Measurements from ENCODE around the gene LRRK2. TPM values are rescaled to one million over a fixed set of nuclear protein-coding genes. Genes with fewer than 3 reads are reported as not detected.

Gene LRRK2
- total RNA-seq, 2 experiments from 2014 or later = 0.76 TPM; not detected in 1

DNA sequence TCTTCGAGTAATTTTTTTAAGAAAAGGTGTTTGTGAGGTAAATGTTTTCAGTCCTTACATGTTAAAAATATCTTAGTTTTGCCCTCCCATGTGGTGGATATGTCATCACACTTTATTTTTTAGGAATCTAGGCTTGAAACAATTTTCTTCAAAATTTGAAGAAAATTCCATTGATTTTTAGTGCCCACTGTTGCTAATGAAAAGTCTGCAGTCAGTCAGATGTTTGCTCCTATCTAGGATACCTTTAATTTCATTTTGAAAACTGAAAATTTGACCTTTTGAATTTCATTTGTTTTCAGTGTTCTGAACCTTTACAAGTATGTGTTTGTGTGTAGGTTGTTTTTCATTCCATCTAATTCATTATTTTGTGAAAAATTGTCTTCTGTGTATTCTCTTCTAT, 105.4 kb downstream of the LRRK2 start:
- Mint-ChIP-seq H3K4me3 (no peak overlapping the region), H3K27me3 (no peaks in the 10 kb centered on the region), H3K27ac (no peak overlapping the region), H3K9me3 (peaks cover 4% of the 10 kb centered on the region), H3K4me1 (ENCODE audit: low read depth) (no peaks in the 10 kb centered on the region), H3K36me3 (ENCODE audit: low read depth) (no peaks in the 10 kb centered on the region)
- no peak for DNase-seq
- CTCF ChIA-PET = no interaction called here
- ATAC-seq = no peak
- POLR2A ChIA-PET = no interaction called here
- TF ChIP-seq, protein P1, sequence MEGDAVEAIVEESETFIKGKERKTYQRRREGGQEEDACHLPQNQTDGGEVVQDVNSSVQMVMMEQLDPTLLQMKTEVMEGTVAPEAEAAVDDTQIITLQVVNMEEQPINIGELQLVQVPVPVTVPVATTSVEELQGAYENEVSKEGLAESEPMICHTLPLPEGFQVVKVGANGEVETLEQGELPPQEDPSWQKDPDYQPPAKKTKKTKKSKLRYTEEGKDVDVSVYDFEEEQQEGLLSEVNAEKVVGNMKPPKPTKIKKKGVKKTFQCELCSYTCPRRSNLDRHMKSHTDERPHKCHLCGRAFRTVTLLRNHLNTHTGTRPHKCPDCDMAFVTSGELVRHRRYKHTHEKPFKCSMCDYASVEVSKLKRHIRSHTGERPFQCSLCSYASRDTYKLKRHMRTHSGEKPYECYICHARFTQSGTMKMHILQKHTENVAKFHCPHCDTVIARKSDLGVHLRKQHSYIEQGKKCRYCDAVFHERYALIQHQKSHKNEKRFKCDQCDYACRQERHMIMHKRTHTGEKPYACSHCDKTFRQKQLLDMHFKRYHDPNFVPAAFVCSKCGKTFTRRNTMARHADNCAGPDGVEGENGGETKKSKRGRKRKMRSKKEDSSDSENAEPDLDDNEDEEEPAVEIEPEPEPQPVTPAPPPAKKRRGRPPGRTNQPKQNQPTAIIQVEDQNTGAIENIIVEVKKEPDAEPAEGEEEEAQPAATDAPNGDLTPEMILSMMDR (IDR thresholded peaks at IDR 0.05) = no peak
- intact Hi-C loops (cut with micrococcal nuclease) = no loop called here

DNA sequence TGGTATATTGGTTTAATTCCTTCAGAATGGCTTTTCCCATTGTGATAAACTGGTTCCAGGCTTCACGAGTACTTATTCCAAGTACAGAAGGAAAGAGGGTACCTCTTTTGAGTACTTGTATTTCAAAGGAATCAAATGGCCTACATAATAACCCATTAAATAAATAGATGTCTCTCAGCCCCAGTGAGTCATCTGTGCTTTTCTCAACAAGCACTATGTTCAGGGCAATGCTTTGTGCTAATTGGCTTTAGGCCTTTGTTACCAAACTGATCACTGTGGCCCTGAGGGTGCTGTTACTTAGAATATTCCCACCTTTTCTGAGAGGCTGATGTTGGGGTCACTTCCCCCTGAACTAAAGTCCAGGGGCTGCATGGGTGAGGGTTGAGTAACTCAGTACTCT, 107.1 kb downstream of the LRRK2 start:
- no peak overlapping the region for H3K4me3 Mint-ChIP-seq
- TF ChIP-seq, protein P1 (IDR thresholded peaks at IDR 0.05) = no peak
- peaks cover 4% of the 10 kb centered on the region for H3K9me3 Mint-ChIP-seq
- no peaks in the 10 kb centered on the region for H3K27me3 Mint-ChIP-seq
- no peak overlapping the region for H3K27ac Mint-ChIP-seq
- DNase-seq (no peak), ATAC-seq (no peak)
- no peaks in the 10 kb centered on the region for H3K36me3 Mint-ChIP-seq (ENCODE audit: low read depth)
- intact Hi-C loops (cut with micrococcal nuclease) = no loop called here
- POLR2A ChIA-PET = no interaction called here
- CTCF ChIA-PET = no interaction called here
- no peaks in the 10 kb centered on the region for H3K4me1 Mint-ChIP-seq (ENCODE audit: low read depth)

DNA sequence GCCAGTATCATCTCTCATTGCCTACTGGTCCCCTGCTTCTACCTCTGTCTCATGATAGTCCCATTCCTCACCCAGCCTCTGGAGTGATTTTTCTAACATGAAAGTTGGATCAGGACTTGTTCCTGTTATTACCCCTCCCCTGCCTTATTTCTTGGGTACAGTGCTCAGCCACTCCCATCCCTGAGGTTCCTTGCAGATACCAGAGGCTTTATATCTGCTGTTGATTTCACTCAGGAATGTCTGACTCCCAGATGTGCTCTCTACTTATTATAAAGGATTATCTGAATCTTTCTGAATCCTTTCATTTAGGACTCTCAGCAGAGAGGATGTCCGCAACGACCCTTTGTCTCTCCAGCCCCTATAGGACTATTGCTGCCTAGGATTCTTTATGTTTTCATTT, 111.2 kb downstream of the LRRK2 start:
- no peak for ATAC-seq
- CTCF ChIA-PET = interaction anchor here (1.2 kb wide), 1 partner anchor 9 kb away, joined by 3 read pairs; no protein-coding TSS in a partner anchor
- TF ChIP-seq, protein P1 (IDR thresholded peaks at IDR 0.05) = no peak
- Mint-ChIP-seq H3K4me1 (ENCODE audit: low read depth) (no peaks in the 10 kb centered on the region), H3K4me3 (no peak overlapping the region), H3K36me3 (ENCODE audit: low read depth) (no peaks in the 10 kb centered on the region), H3K27me3 (no peaks in the 10 kb centered on the region), H3K27ac (no peak overlapping the region), H3K9me3 (peaks cover 1% of the 10 kb centered on the region)
- no peak for DNase-seq
- intact Hi-C loops (cut with micrococcal nuclease) = no loop called here
- POLR2A ChIA-PET = no interaction called here

DNA sequence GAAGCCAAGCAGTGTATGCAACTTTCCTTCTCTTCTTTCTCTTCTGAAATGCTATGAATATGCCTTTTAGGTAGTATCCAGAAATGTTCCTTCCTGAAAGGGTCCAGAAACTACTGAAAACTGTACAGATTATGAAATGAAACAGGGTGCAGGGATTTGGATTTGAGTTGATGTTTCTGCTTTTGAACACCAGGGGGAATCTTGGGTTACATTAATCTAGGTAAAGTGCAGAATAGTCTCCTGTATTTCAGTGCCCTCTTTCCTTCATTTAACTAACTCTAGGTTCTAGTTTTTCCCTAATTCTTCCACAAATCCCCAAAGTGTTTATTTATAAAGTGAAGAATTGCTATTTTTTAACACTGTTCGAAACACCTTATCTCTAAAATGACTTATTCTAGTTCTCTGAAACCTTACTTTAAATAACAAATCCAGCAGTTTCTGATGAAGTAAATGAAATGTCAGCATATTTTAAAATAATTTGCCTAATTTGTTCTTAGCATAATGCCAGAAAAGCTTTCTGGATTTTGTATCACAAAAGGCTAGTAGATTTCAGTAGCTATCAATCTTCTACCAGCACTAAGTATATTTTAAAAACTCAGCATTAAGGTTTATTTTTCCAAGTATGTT, 111.9 kb downstream of the LRRK2 start:
- no peaks in the 10 kb centered on the region for H3K9me3 Mint-ChIP-seq
- TF ChIP-seq, protein P1 (IDR thresholded peaks at IDR 0.05) = no peak
- intact Hi-C loops (cut with micrococcal nuclease) = no loop called here
- no peak overlapping the region for H3K27ac Mint-ChIP-seq
- no peak for ATAC-seq
- no peaks in the 10 kb centered on the region for H3K27me3 Mint-ChIP-seq
- H3K36me3 Mint-ChIP-seq (ENCODE audit: low read depth) = no peaks in the 10 kb centered on the region
- ChIA-PET POLR2A (no interaction called here), CTCF (interaction anchor here (1.2 kb wide), 1 partner anchor 9 kb away, joined by 3 read pairs; no protein-coding TSS in a partner anchor)
- DNase-seq = no peak
- H3K4me3 Mint-ChIP-seq = no peak overlapping the region
- H3K4me1 Mint-ChIP-seq (ENCODE audit: low read depth) = no peaks in the 10 kb centered on the region

DNA sequence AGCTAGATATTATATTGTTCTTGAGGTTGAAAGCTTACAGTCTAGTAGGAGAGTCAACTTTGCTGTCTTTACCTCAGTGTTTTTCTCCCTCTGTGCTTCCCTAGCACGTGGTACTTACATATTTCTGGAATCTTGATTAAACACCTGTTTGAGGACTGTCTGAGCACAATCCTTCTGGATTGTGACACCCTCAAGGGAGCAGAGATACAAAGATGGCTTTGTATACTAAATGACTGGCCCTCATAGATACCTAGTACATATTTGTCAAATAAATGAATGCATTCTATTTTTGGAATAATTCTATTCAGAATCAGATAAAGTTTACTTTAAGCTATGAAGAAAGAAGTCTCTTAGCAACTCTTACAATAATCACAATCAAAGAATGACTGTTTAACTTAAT, 113.3 kb downstream of the LRRK2 start:
- H3K36me3 Mint-ChIP-seq (ENCODE audit: low read depth) = no peaks in the 10 kb centered on the region
- intact Hi-C loops (cut with micrococcal nuclease) = no loop called here
- no peaks in the 10 kb centered on the region for H3K9me3 Mint-ChIP-seq
- no peak overlapping the region for H3K27ac Mint-ChIP-seq
- no peak overlapping the region for H3K4me3 Mint-ChIP-seq
- H3K4me1 Mint-ChIP-seq (ENCODE audit: low read depth) = no peaks in the 10 kb centered on the region
- CTCF ChIA-PET = interaction anchor here (0.7 to 1.3 kb wide), 2 partner anchors 13 kb away, joined by 3 read pairs; no protein-coding TSS in a partner anchor
- no peak for ATAC-seq
- TF ChIP-seq, protein P1 (IDR thresholded peaks at IDR 0.05) = no peak
- no peak for DNase-seq
- POLR2A ChIA-PET = no interaction called here
- H3K27me3 Mint-ChIP-seq = no peaks in the 10 kb centered on the region

All from activated CD8-positive, alpha-beta T cell treated with anti-CD3 and anti-CD28 coated beads for 36 hours (primary cell).